PC-9 (cell line): ENCODE data around the gene PHLDA2. TPM values are rescaled to one million over a fixed set of nuclear protein-coding genes. Genes with fewer than 3 reads are reported as not detected.

Source experiments
- BruUV-seq: library from RNA; stranded (reverse); fragments of 400-500 nt; replicated peaks from 2 replicates; lab custom pipeline; 2021; lab: Mats Ljungman, UMichigan
- CTCF ChIA-PET: fragments of 300-600 bp; sonication (Branson Sonifier 250); formaldehyde crosslinking; loops from one replicate; lab custom pipeline; 2022; ENCODE audit warnings: antibody characterized with exemption; lab: Charles Lee
- POLR2A ChIA-PET: fragments of 300-600 bp; sonication (Branson Sonifier 250); formaldehyde crosslinking; loops from one replicate; lab custom pipeline; 2022; ENCODE audit warnings: antibody characterized with exemption; ENCODE audit not compliant: unreplicated experiment; lab: Charles Lee
- DNase-seq, 2 experiments: peaks; one replicate each; pipeline versions ENCODE4 v3.0.0 to v3.0.0-alpha.2; 2015 to 2022; ENCODE audit warnings: mixed read lengths in 1 of 2
- H2AFZ ChIP-seq: fragments of 200-600 bp; sonication (generic); 2 replicates; pipeline ENCODE4 v1.8.1; 2017; ENCODE audit warnings: antibody characterized with exemption
- H3F3A ChIP-seq: fragments of 200-600 bp; sonication (generic); 2 replicates; pipeline ENCODE4 v1.8.1; 2017; ENCODE audit warnings: antibody characterized with exemption, mild to moderate bottlenecking, low read depth; ENCODE audit not compliant: insufficient read depth
- H3K27ac ChIP-seq: fragments of 200-600 bp; sonication (generic); 2 replicates; pipeline ENCODE4 v1.6.1; 2016; ENCODE audit warnings: mixed run types
- H3K27me3 ChIP-seq: fragments of 200-600 bp; sonication (generic); 2 replicates; pipeline ENCODE4 v1.6.1; 2016; ENCODE audit warnings: low read depth, mixed run types; ENCODE audit not compliant: insufficient read depth
- H3K36me3 ChIP-seq: fragments of 200-600 bp; sonication (generic); 2 replicates; pipeline ENCODE4 v1.6.1; 2016; ENCODE audit warnings: low read depth, mixed run types
- H3K4me1 ChIP-seq: fragments of 200-600 bp; sonication (generic); replicated peaks from 2 replicates; pipeline ENCODE4 v1.6.1; 2016; ENCODE audit warnings: mixed run types; ENCODE audit not compliant: insufficient read depth
- H3K4me2 ChIP-seq: fragments of 200-600 bp; sonication (generic); 2 replicates; pipeline ENCODE4 v1.6.1; 2017; ENCODE audit warnings: mixed run types
- H3K4me3 ChIP-seq: fragments of 200-600 bp; sonication (generic); 2 replicates; pipeline ENCODE4 v1.6.1; 2016; ENCODE audit warnings: mixed run types
- H3K79me2 ChIP-seq: fragments of 200-600 bp; sonication (generic); 2 replicates; pipeline ENCODE4 v1.6.1; 2017; ENCODE audit warnings: low read depth, mixed run types
- H3K9me2 ChIP-seq: fragments of 200-600 bp; sonication (generic); 2 replicates; pipeline ENCODE4 v1.8.1; 2017; ENCODE audit warnings: mild to moderate bottlenecking; ENCODE audit not compliant: insufficient read depth
- H3K9me3 ChIP-seq: fragments of 200-600 bp; sonication (generic); 2 replicates; pipeline ENCODE4 v1.8.1; 2016; ENCODE audit warnings: low read depth; ENCODE audit not compliant: insufficient read depth
- H4K20me1 ChIP-seq: fragments of 200-600 bp; sonication (generic); 2 replicates; pipeline ENCODE4 v1.8.1; 2017; ENCODE audit not compliant: insufficient read depth
- EZH2 ChIP-seq: fragments of 200-600 bp; sonication (generic); IDR thresholded peaks from 2 replicates; pipeline ENCODE4 v1.8.0; 2017; ENCODE audit warnings: antibody characterized with exemption, low read depth
- intact Hi-C: fragments of 100-400 bp; cut with micrococcal nuclease; formaldehyde crosslinking; loops from one replicate; pipeline ENCODE4 v1.10.0; 2022; ENCODE audit not compliant: unreplicated experiment
- total RNA-seq: library from RNA; stranded (reverse); gene quantifications from 2 replicates; pipeline ENCODE4 v1.2.3, GENCODE V29; 2021
- TF ChIP-seq, protein P1 (sequence below): fragments of 200-600 bp; sonication (generic); conservative IDR thresholded peaks from 2 replicates; pipeline ENCODE4 v1.6.1; 2017; ENCODE audit warnings: mixed run types, antibody characterized with exemption, mild to moderate bottlenecking, moderate library complexity

The PHLDA2 gene
- total RNA-seq, 1 experiment from 2014 or later: 14.1 TPM

DNA sequence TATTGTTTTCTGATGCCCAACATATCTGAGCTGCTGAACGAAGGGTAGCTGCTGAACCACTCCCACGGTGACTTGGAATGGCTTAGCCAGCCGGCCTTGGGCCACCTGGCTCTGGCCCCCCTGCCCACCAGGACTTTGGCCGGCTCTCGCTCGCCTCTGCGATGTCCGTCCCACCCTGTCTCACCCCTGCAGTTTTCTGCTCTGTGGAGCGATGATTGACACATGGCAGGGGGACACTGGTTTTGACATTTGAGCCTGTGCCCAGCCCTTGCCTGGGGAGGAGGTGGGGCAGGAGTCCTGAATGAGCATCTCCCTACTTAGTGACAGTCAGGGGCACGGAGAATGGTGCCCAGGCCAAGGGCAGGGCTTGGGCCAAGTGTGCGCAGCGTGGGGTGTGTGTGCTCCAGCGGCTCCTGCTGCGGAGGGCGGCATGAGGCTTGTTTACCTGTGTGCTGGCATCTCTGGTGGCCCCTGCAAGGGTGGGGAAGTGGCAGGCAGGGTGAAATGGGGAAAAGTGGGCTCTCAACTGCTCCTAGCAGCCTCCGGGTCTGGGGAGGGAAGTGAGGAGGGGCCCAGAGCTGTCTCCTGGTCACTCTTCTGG lies 27.9 kb downstream of the PHLDA2 start:
- TF ChIP-seq, protein P1, sequence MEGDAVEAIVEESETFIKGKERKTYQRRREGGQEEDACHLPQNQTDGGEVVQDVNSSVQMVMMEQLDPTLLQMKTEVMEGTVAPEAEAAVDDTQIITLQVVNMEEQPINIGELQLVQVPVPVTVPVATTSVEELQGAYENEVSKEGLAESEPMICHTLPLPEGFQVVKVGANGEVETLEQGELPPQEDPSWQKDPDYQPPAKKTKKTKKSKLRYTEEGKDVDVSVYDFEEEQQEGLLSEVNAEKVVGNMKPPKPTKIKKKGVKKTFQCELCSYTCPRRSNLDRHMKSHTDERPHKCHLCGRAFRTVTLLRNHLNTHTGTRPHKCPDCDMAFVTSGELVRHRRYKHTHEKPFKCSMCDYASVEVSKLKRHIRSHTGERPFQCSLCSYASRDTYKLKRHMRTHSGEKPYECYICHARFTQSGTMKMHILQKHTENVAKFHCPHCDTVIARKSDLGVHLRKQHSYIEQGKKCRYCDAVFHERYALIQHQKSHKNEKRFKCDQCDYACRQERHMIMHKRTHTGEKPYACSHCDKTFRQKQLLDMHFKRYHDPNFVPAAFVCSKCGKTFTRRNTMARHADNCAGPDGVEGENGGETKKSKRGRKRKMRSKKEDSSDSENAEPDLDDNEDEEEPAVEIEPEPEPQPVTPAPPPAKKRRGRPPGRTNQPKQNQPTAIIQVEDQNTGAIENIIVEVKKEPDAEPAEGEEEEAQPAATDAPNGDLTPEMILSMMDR: no peak
- TF ChIP-seq EZH2: no peak
- intact Hi-C loops: no loop called here
- DNase-seq: no peak
- peak overlapping the region; percentile 85 for H3K4me2 ChIP-seq
- ChIA-PET POLR2A (no interaction called here), CTCF (no interaction called here)
- H3K4me3 ChIP-seq: peak overlapping the region; percentile 38; the same call in 1 of the 2 replicates
- H3K79me2 ChIP-seq: no peaks in the 10 kb centered on the region
- no TSS peak for BruUV-seq
- H3K9me3 ChIP-seq: no peaks in the 10 kb centered on the region
- no peak overlapping the region for H2AFZ ChIP-seq
- no peaks in the 10 kb centered on the region for H4K20me1 ChIP-seq
- H3K27me3 ChIP-seq: no peaks in the 10 kb centered on the region
- no peaks in the 10 kb centered on the region for H3K36me3 ChIP-seq
- no peaks in the 10 kb centered on the region for H3K9me2 ChIP-seq
- H3K27ac ChIP-seq: no peak overlapping the region
- peaks cover 5% of the 10 kb centered on the region; the same call in 1 of the 2 replicates for H3F3A ChIP-seq
- H3K4me1 ChIP-seq: peaks cover 35% of the 10 kb centered on the region

- H3K36me3 ChIP-seq: no peaks in the 10 kb centered on the region
- H3K27ac ChIP-seq: 0 out of 2 replicates have a peak overlapping the region, but pooled peaks have one; percentile 6
- intact Hi-C loops: no loop called here
- no peaks in the 10 kb centered on the region for H3K9me3 ChIP-seq
- DNase-seq: no peak
- no peaks in the 10 kb centered on the region for H3K27me3 ChIP-seq
- ChIA-PET POLR2A (no interaction called here), CTCF (no interaction called here)
- H4K20me1 ChIP-seq: no peaks in the 10 kb centered on the region
- H3F3A ChIP-seq: peaks cover 5% of the 10 kb centered on the region; the same call in 1 of the 2 replicates
- no peaks in the 10 kb centered on the region for H3K79me2 ChIP-seq
- TF ChIP-seq, protein P1: no peak
- no peak for TF ChIP-seq EZH2
- no TSS peak for BruUV-seq
- peaks cover 27% of the 10 kb centered on the region for H3K4me1 ChIP-seq
- no peak overlapping the region for H3K4me3 ChIP-seq
- peak overlapping the region; percentile 36; the same call in 1 of the 2 replicates for H3K4me2 ChIP-seq
- H2AFZ ChIP-seq: no peak overlapping the region
- no peaks in the 10 kb centered on the region for H3K9me2 ChIP-seq
These were observed 30.0 kb downstream of the PHLDA2 start for GRCh38 chr11:2899080-2899783.

- H3K4me3 ChIP-seq: no peak overlapping the region
- POLR2A ChIA-PET: no interaction called here
- BruUV-seq: no TSS peak
These were observed 30.7 kb downstream of the PHLDA2 start for GRCh38 chr11:2898366-2899079.

More at GRCh38 chr11:2898366-2899079, 30.7 kb downstream of the PHLDA2 start:
- Histone ChIP-seq H3K27me3 (no peaks in the 10 kb centered on the region), H3K79me2 (no peaks in the 10 kb centered on the region), H3K36me3 (no peaks in the 10 kb centered on the region), H3K9me2 (no peaks in the 10 kb centered on the region), H3K27ac (0 out of 2 replicates have a peak overlapping the region, but pooled peaks have one; percentile 6), H2AFZ (no peak overlapping the region), H3F3A (peaks cover 7% of the 10 kb centered on the region; the same call in 1 of the 2 replicates), H3K9me3 (no peaks in the 10 kb centered on the region), H3K4me1 (peaks cover 23% of the 10 kb centered on the region; the same call in 1 of the 2 replicates), H3K4me2 (peak overlapping the region; percentile 36; the same call in 1 of the 2 replicates), H4K20me1 (no peaks in the 10 kb centered on the region)
- TF ChIP-seq, protein P1: no peak
- TF ChIP-seq EZH2: no peak
- CTCF ChIA-PET: no interaction called here
- intact Hi-C loops: no loop called here
- DNase-seq: peak in 1 of 2 experiments; percentile 64
